BLaER1 (cell line): ENCODE results near the gene ANKRD22.

ENCODE experiments used
- H3K27ac ChIP-seq: shearing (Covaris generic); formaldehyde crosslinking; 2 replicates; pipeline ENCODE4 v1.8.1; 2022
- H3K27me3 ChIP-seq: shearing (Covaris generic); formaldehyde crosslinking; 2 replicates; pipeline ENCODE4 v1.8.1; 2022
- H3K36me3 ChIP-seq: shearing (Covaris generic); formaldehyde crosslinking; 2 replicates; pipeline ENCODE4 v1.8.1; 2022
- H3K4me1 ChIP-seq: shearing (Covaris generic); formaldehyde crosslinking; 2 replicates; pipeline ENCODE4 v1.8.1; 2022
- H3K4me2 ChIP-seq: shearing (Covaris generic); formaldehyde crosslinking; 2 replicates; pipeline ENCODE4 v1.8.1; 2022
- H3K4me3 ChIP-seq: shearing (Covaris generic); formaldehyde crosslinking; 2 replicates; pipeline ENCODE4 v1.8.1; 2022
- H3K9ac ChIP-seq: shearing (Covaris generic); formaldehyde crosslinking; 2 replicates; pipeline ENCODE4 v1.8.1; 2022
- H3K9me3 ChIP-seq: shearing (Covaris generic); formaldehyde crosslinking; 2 replicates; pipeline ENCODE4 v1.8.1; 2022
- H4K20me1 ChIP-seq: shearing (Covaris generic); formaldehyde crosslinking; 2 replicates; pipeline ENCODE4 v1.8.1; 2022
- Cebpa-rat ChIP-seq: shearing (Covaris generic); IDR thresholded peaks from 2 replicates; pipeline ENCODE4 v1.8.1; 2022

The ANKRD22 gene

DNA sequence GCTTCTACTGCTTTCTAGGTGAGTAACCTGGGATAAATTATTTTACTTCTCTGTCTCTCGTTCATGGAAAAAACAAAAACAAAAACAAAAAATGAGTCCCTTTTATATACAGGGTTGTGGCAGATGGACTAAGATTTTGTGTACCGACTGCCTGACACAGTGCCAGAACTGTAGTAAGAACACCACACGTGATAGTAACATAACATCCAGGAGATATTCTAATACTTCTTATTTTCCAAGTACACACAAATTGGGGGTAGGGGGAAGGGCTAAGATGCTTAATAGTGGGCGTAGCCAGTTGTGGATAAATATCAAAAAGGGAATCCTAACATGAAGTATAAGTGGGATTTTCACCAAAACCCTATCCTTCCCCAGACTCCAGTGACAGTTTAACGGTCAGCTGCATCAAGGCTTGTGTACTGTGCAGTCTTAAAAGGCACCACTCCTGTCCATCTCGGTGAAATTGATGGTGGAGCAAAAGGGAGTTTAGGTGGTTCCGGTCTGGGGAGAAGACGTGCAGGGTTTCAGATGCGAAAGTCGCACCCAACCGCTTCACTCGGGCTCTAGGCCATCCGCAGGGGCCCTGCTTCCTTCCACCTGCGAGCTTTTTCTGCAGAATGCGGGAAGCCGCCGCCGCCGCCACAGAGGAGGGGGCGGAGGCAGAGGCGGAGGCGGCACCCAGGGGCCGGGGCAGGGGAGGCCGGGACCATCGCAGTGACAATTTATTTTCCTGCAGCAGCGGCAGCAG is 28.1 kb upstream of the ANKRD22 start, which contains the start of gene STAMBPL1:
Gene STAMBPL1, plus strand, starts transcription at position 712 of the 748 bp plus-strand sequence. CDS start 21,464 bp downstream, outside the sequence.
- Histone ChIP-seq H3K9ac (peak within 1 kb of the TSS; percentile 88), H3K27ac (peak within 1 kb of the TSS; percentile 87), H4K20me1 (no peaks in the 10 kb centered on the region), H3K27me3 (no peaks in the 10 kb centered on the region), H3K4me2 (peak within 1 kb of the TSS; percentile 90), H3K4me3 (peak within 1 kb of the TSS; percentile 95), H3K9me3 (no peaks in the 10 kb centered on the region), H3K36me3 (no peaks in the 10 kb centered on the region), H3K4me1 (peaks cover 28% of the 10 kb centered on the region)
- TF ChIP-seq Cebpa-rat = no peak

DNA sequence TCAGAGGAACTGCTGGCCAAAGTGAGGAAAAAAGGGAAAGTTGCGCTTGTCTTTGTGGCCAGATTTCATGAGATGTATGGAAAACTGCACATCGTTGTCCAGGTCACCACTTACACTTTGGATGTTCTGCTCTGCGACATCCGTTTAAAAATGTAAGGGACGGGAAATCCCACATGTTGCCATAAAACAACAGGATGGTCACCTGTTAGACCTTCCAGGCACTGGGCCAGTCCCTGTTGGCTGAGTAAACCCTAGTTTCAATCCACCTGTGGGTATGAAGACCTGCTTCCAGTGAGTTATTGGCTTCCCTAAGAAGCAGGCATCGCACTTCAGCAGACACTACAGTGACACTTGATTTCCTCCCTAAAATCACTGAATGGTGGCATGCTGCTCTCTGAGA is 25.7 kb upstream of the ANKRD22 start:
- Histone ChIP-seq H4K20me1 (no peaks in the 10 kb centered on the region), H3K9ac (no peak overlapping the region), H3K4me3 (no peak overlapping the region), H3K27me3 (no peaks in the 10 kb centered on the region), H3K4me2 (no peak overlapping the region), H3K36me3 (no peaks in the 10 kb centered on the region), H3K27ac (no peak overlapping the region), H3K9me3 (no peaks in the 10 kb centered on the region), H3K4me1 (peaks cover 24% of the 10 kb centered on the region)
- TF ChIP-seq Cebpa-rat = no peak

DNA sequence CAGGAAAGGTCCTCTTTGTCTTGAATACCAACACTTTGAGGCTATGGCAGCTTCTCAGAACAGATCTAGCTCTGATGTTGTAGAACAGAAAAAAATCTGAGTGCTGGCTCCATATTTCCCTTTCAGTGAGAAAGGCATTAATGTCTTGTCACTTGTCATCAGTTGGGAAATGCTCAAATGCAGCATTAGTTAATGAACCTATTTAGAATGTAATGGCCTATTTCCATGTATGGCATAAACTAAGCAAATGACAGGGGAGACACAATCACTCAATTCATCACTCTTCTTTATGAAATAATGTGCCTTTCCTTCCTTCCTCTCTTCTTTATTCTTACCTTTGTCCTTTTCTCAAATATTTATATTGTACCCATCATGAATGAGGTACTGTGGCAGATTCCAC is 23.4 kb upstream of the ANKRD22 start:
- Histone ChIP-seq H3K4me3 (no peak overlapping the region), H3K9me3 (no peaks in the 10 kb centered on the region), H3K4me2 (no peak overlapping the region), H3K36me3 (no peaks in the 10 kb centered on the region), H3K27me3 (no peaks in the 10 kb centered on the region), H3K4me1 (peaks cover 10% of the 10 kb centered on the region), H3K9ac (no peak overlapping the region), H4K20me1 (no peaks in the 10 kb centered on the region), H3K27ac (no peak overlapping the region)
- TF ChIP-seq Cebpa-rat = no peak

DNA sequence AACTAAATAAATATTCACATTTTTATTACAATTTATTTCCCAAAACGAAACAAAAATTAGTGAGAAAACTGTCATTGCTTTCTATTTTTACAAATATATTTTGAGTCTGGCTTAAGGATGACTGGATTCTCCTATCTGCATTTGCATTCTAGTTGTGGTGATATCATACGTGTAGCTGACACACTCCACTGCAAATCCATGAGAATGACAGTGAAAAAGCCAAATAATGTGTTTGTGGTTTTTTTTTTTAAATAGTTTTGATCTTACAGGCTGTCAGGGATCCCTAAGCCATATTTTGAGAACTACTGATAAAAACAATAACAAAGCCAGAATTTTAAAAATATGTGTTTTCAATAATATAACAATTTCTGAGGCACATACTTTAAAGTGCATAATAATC is 22.6 kb upstream of the ANKRD22 start:
- peaks cover 3% of the 10 kb centered on the region for H3K4me1 ChIP-seq
- no peak overlapping the region for H3K9ac ChIP-seq
- H3K4me2 ChIP-seq = no peak overlapping the region
- H3K27ac ChIP-seq = no peak overlapping the region
- no peak overlapping the region for H3K4me3 ChIP-seq
- no peaks in the 10 kb centered on the region for H3K27me3 ChIP-seq
- H4K20me1 ChIP-seq = no peaks in the 10 kb centered on the region
- no peaks in the 10 kb centered on the region for H3K9me3 ChIP-seq
- H3K36me3 ChIP-seq = no peaks in the 10 kb centered on the region
- no peak for TF ChIP-seq Cebpa-rat

DNA sequence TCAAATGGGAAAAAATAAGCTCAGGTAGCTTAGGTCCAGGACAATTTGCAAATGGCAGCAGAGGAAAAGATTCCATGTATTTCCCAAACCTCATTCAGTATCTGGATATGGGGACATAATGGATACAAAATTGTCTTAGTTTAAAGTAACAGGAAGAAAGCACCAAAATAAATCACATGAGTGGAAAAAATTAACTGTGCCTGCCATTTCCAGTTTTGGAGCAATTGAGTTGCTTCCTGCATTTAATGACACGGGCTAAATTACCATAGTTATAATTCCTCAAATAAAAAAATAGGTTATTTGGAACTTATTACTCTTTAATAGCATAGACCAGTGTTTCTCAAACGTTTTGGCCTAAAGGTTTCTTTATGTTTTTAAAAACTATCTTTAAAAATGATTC is 22.1 kb upstream of the ANKRD22 start:
- Histone ChIP-seq H3K27ac (no peak overlapping the region), H3K4me3 (no peak overlapping the region), H4K20me1 (no peaks in the 10 kb centered on the region), H3K4me2 (no peak overlapping the region), H3K9ac (no peak overlapping the region), H3K4me1 (no peaks in the 10 kb centered on the region), H3K36me3 (no peaks in the 10 kb centered on the region), H3K9me3 (no peaks in the 10 kb centered on the region), H3K27me3 (no peaks in the 10 kb centered on the region)
- TF ChIP-seq Cebpa-rat = no peak

DNA sequence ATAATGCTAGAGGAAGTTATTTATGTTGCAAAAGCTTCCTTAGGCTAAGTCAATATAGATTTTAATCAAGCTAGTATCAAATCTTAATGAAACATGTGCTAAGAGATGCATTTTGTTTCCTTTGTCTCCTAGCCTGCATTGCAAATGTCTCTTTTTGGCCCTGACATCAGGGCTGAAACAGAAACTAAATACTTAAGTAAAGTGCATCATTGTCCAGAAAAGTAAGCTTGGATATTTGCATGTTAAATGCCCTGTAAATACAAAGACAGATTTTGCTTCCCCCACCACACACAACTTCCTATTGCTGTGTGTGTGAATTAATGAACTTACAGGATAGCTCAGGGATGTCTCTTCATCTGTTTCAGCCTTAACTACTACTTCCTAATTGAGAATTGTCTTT is 18.4 kb upstream of the ANKRD22 start:
- H3K4me2 ChIP-seq = no peak overlapping the region
- no peaks in the 10 kb centered on the region for H3K9me3 ChIP-seq
- H3K9ac ChIP-seq = no peak overlapping the region
- H3K36me3 ChIP-seq = no peaks in the 10 kb centered on the region
- H3K4me3 ChIP-seq = no peak overlapping the region
- H3K27ac ChIP-seq = no peak overlapping the region
- H4K20me1 ChIP-seq = no peaks in the 10 kb centered on the region
- no peaks in the 10 kb centered on the region for H3K27me3 ChIP-seq
- H3K4me1 ChIP-seq = no peaks in the 10 kb centered on the region
- TF ChIP-seq Cebpa-rat = no peak

DNA sequence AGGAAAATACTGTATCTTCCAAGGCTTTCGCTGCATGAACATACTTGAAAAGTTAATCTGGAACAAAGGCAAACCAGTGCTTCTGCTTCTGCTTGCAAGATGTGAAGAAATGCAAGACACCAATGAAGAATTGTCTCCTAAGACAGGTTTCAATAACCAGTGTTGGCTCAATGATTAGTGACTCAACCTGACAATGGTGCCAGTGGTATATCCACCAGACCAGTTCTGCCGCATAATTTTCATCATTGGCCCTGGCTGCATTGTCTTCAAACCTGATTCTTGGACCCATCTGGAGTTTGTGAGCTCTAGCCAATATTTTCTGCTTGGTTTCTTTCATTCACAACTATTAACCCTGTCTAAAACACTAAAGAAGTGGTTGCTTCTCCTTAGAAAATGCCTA is 14.8 kb upstream of the ANKRD22 start:
- H3K27ac ChIP-seq = no peak overlapping the region
- no peak overlapping the region for H3K9ac ChIP-seq
- H3K4me1 ChIP-seq = no peaks in the 10 kb centered on the region
- no peak overlapping the region for H3K4me3 ChIP-seq
- H3K4me2 ChIP-seq = no peak overlapping the region
- H3K9me3 ChIP-seq = no peaks in the 10 kb centered on the region
- H3K27me3 ChIP-seq = no peaks in the 10 kb centered on the region
- no peak for TF ChIP-seq Cebpa-rat
- H4K20me1 ChIP-seq = no peaks in the 10 kb centered on the region
- H3K36me3 ChIP-seq = no peaks in the 10 kb centered on the region

DNA sequence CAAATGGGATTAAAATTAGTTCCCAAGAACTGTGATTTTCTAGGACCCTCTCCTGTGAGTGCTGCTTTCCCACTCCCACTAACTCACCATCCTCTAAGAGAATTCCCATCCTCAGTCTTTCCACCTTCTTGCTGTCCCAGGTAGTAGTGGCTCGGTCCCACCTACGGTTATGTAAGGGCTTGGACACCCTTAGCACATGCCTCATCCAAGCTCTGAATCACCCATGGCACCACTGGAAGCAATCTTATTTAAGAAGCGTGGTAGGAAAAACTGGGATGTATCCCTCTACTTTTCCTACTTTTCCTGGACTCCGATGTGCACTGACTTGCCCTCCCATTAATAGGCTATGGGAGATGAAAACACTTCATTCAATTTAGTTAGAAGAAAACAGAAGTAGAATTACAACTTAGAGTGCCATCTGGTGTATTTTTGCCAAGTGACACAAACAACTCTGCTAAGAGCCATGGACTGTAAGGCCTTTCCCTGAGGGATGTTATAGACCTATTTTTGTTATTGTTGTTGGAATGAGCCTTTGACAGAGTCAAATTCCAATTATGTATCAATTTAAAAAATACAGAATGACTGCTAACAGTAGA is 13.7 kb upstream of the ANKRD22 start:
- Histone ChIP-seq H3K4me1 (no peaks in the 10 kb centered on the region), H3K9me3 (no peaks in the 10 kb centered on the region), H4K20me1 (no peaks in the 10 kb centered on the region), H3K27ac (no peak overlapping the region), H3K36me3 (no peaks in the 10 kb centered on the region), H3K4me2 (no peak overlapping the region), H3K9ac (no peak overlapping the region), H3K4me3 (no peak overlapping the region), H3K27me3 (no peaks in the 10 kb centered on the region)
- no peak for TF ChIP-seq Cebpa-rat

DNA sequence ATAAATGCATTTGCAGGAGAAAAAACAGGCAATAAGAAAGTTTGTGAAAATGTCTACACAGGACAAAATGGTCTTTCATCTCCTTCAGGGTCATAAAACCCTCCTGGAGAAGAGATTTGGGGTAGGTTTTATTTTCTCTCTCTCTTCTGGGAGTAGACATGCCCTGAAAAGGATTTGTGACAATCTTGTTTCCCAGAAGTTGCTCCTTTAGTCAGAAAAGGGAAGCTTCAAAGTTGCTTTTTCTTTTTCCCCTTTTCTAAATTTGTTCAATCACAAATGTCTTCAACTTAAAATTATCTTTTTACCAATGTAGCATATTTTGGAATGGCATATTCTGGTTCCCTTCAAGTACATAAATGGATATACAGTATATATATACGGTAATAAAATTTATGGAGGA is 9.4 kb upstream of the ANKRD22 start:
- no peaks in the 10 kb centered on the region for H4K20me1 ChIP-seq
- no peak overlapping the region for H3K4me2 ChIP-seq
- H3K9ac ChIP-seq = no peak overlapping the region
- no peaks in the 10 kb centered on the region for H3K36me3 ChIP-seq
- no peak for TF ChIP-seq Cebpa-rat
- no peaks in the 10 kb centered on the region for H3K27me3 ChIP-seq
- no peak overlapping the region for H3K4me3 ChIP-seq
- H3K4me1 ChIP-seq = no peaks in the 10 kb centered on the region
- H3K27ac ChIP-seq = no peak overlapping the region
- no peaks in the 10 kb centered on the region for H3K9me3 ChIP-seq

DNA sequence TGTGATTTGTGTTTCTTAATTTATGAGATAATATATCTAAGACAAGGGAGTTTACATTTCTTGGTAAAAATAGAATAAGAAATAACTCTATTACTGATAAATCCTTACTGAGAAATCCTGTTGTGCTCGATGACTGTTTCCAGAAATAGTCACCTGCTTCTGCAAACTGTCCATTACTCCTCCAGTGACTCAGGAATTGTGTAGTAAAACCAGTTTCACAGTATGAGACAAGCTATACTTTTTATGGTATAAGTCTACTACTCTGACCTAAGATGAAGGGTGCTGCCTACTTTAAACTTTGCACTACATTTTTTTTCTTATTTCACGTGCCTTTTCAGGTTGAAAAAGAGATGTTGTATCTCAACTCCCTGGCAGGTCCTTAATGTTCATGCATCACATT is 6.8 kb upstream of the ANKRD22 start:
- no peak overlapping the region for H3K4me3 ChIP-seq
- no peaks in the 10 kb centered on the region for H3K9me3 ChIP-seq
- H3K27ac ChIP-seq = no peak overlapping the region
- H3K36me3 ChIP-seq = no peaks in the 10 kb centered on the region
- no peaks in the 10 kb centered on the region for H3K4me1 ChIP-seq
- TF ChIP-seq Cebpa-rat = no peak
- H3K4me2 ChIP-seq = no peak overlapping the region
- H4K20me1 ChIP-seq = no peaks in the 10 kb centered on the region
- no peak overlapping the region for H3K9ac ChIP-seq
- no peaks in the 10 kb centered on the region for H3K27me3 ChIP-seq
